Mucosa of descending colon (tissue), 3 donors: ENCODE results near the gene ITGA11. TPM values are rescaled to one million over a fixed set of nuclear protein-coding genes. Genes with fewer than 3 reads are reported as not detected.

Experiments used
- ATAC-seq: fragments of 200-7000 bp; cut with Tn5 transposase; one replicate; pipeline ENCODE4 v1.9.1; 2020; ENCODE audit warnings: mild to moderate bottlenecking, moderate library complexity
- DNase-seq, 3 donors: peaks; one replicate each; pipeline ENCODE4 v3.0.0-alpha.2; 2020
- H3K36me3 ChIP-seq: fragments of 200-600 bp; one replicate; pipeline ENCODE4 v1.8.0; 2021; ENCODE audit warnings: low read depth, mild to moderate bottlenecking
- H3K4me1 ChIP-seq: fragments of 200-600 bp; one replicate; pipeline ENCODE4 v1.8.0; 2021; ENCODE audit warnings: low read depth, mild to moderate bottlenecking
- H3K4me3 ChIP-seq: fragments of 200-600 bp; one replicate; pipeline ENCODE4 v1.8.0; 2021; ENCODE audit warnings: mild to moderate bottlenecking
- H3K9me3 ChIP-seq: fragments of 200-600 bp; one replicate; pipeline ENCODE4 v1.8.0; 2021; ENCODE audit warnings: mild to moderate bottlenecking
- CTCF ChIP-seq: fragments of 200-600 bp; IDR thresholded peaks from one replicate; pipeline ENCODE4 v1.8.0; 2022; ENCODE audit warnings: antibody characterized with exemption, mild to moderate bottlenecking
- intact Hi-C, 2 donors: fragments of 100-400 bp; cut with DNase I in 1 of 2; cut with micrococcal nuclease in 1 of 2; formaldehyde crosslinking; loops; one replicate each; pipeline versions ENCODE4 v1.11.0 to v1.11.1; 2022; cut with DNase I, micrococcal nuclease
- total RNA-seq, 3 donors: library from RNA; stranded (reverse); fragmentation: NEBNext Ultra II Directional in 2 of 3; extraction: Animal tissue kit (Norgen Biotek cat#: 25700) in 2 of 3; gene quantifications; one replicate each; pipeline versions ENCODE4 v1.2.1 to v1.2.4, GENCODE V29; 2021 to 2023
- donor health status: DM: no; HTN: no; CAD: no; lungs with moderate emphysema.
- donor health status: DM: no; HTN: no; CAD: no.
- donor health status: DM: no; HTN: yes; CAD: no.

ITGA11 gene
- total RNA-seq, 3 donors from 2014 or later: 1.8 to 2.4 (median 2.1) TPM

GRCh38 chr15:68367226-68367625 is 64.7 kb downstream of the ITGA11 start:
- no peak overlapping the region for H3K4me3 ChIP-seq
- H3K36me3 ChIP-seq: no peaks in the 10 kb centered on the region
- ATAC-seq (no peak), DNase-seq (no peak)
- TF ChIP-seq CTCF: no peak
- H3K4me1 ChIP-seq: no peaks in the 10 kb centered on the region
- intact Hi-C loops: no loop called here
- no peaks in the 10 kb centered on the region for H3K9me3 ChIP-seq

DNA sequence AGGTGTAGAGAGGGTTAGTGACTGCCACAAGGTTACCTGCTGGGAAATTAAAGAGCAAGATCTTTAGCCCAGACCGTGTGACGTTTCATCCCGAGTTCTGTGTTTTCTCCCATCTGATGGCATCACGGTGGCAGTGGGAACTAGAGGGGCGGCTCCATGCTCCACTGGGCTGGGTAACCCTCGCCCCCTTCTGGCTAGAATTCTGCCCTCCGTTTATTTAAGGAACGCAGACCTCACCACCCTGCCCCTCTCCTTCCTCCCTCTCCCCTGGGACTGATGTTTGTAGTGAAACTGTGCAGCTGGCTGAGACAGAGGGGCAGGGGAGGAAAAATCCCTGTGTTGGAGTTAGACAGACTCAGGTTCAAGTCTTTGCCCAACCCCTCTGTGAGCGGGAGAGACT is 65.6 kb downstream of the ITGA11 start:
- Histone ChIP-seq H3K4me3 (no peak overlapping the region), H3K4me1 (no peaks in the 10 kb centered on the region), H3K9me3 (no peaks in the 10 kb centered on the region), H3K36me3 (no peaks in the 10 kb centered on the region)
- ATAC-seq (no peak), DNase-seq (no peak)
- intact Hi-C loops: no loop called here
- TF ChIP-seq CTCF: no peak

- TF ChIP-seq CTCF: no peak
- H3K36me3 ChIP-seq: no peaks in the 10 kb centered on the region
- H3K4me1 ChIP-seq: no peaks in the 10 kb centered on the region
- intact Hi-C loops: no loop called here
- DNase-seq (no peak), ATAC-seq (no peak)
- no peaks in the 10 kb centered on the region for H3K9me3 ChIP-seq
- H3K4me3 ChIP-seq: no peak overlapping the region
Measured at GRCh38 chr15:68365770-68366169, 66.2 kb downstream of the ITGA11 start.

- Histone ChIP-seq H3K4me3 (no peak overlapping the region), H3K4me1 (no peaks in the 10 kb centered on the region), H3K36me3 (no peaks in the 10 kb centered on the region), H3K9me3 (no peaks in the 10 kb centered on the region)
- DNase-seq (no peak), ATAC-seq (no peak)
- intact Hi-C loops: no loop called here
- no peak for TF ChIP-seq CTCF
Measured at GRCh38 chr15:68365140-68365745, 66.7 kb downstream of the ITGA11 start.

DNA sequence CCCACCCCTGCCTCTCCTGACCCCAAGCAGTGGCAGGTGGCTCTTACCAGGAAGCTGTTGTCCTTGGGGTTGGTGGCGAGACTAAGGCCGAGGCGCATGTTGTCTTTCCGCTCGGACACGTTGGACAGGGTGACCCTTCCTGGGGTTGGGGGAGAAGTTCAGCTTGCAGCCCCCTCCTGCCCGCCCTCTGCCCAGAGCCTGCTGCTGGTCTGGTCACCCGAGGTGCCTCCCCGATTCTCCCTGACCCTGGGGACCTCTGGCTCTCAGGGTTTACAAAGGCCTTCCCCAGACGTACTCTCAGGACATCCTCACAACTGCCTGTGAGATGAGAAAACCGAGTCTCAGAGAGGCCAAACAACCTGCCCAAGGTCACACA is 67.3 kb downstream of the ITGA11 start:
- no peak for TF ChIP-seq CTCF
- Histone ChIP-seq H3K4me3 (no peak overlapping the region), H3K9me3 (no peaks in the 10 kb centered on the region), H3K4me1 (no peaks in the 10 kb centered on the region), H3K36me3 (no peaks in the 10 kb centered on the region)
- DNase-seq (no peak), ATAC-seq (no peak)
- intact Hi-C loops: no loop called here
